ENCODE results near the gene MRPS18A. TPM values are rescaled to one million over a fixed set of nuclear protein-coding genes. Genes with fewer than 3 reads are reported as not detected.

MRPS18A gene
- polyA plus RNA-seq, 4 donors = 51.2 to 107 (median 65.1) TPM

- 13 to 29% (median 26%) methylated on average over 8 of the region's 8 CpGs for WGBS, 3 donors
- H3K9me3 ChIP-seq (ENCODE audit: control insufficient read depth in 2 of 2, insufficient read depth in 1 of 2, low read depth in 1 of 2, low read length in 1 of 2) = no peaks in the 10 kb centered on the region
- no peaks in the 10 kb centered on the region for H3K36me3 ChIP-seq (ENCODE audit: control insufficient read depth in 3 of 3, insufficient read depth in 2 of 3, low read depth in 1 of 3, low read length in 3 of 3)
- H3K4me3 ChIP-seq (ENCODE audit: low read depth in 1 of 3, low read length in 3 of 3) = no peak overlapping the region
- H3K27me3 ChIP-seq (ENCODE audit: control insufficient read depth in 3 of 3, insufficient read depth in 3 of 3, low read length in 3 of 3) = no peaks in the 10 kb centered on the region
- FAIRE-seq (no peak), DNase-seq (peak; percentile 43 to 46)
- peak overlapping the region in 2 of 3 donors; percentile 89 to 93 for H3K27ac ChIP-seq (ENCODE audit: low read depth in 1 of 3, low read length in 2 of 3)
- peaks cover 0 to 59% (median 13%) of the 10 kb centered on the region in 3 donors for H3K4me1 ChIP-seq (ENCODE audit: control insufficient read depth in 3 of 3, insufficient read depth in 2 of 3, low read depth in 1 of 3, low read length in 2 of 3)
Measured at GRCh38 chr6:43698584-43699349, 11.2 kb upstream of the MRPS18A start.

GRCh38 chr6:43697421-43697820, 9.8 kb upstream of the MRPS18A start:
- no peak for DNase-seq
- Histone ChIP-seq H3K9me3 (ENCODE audit: control insufficient read depth in 2 of 2, insufficient read depth in 1 of 2, low read depth in 1 of 2, low read length in 1 of 2) (no peaks in the 10 kb centered on the region), H3K4me3 (ENCODE audit: low read depth in 1 of 3, low read length in 3 of 3) (no peak overlapping the region), H3K27me3 (ENCODE audit: control insufficient read depth in 3 of 3, insufficient read depth in 3 of 3, low read length in 3 of 3) (no peaks in the 10 kb centered on the region), H3K36me3 (ENCODE audit: control insufficient read depth in 3 of 3, insufficient read depth in 2 of 3, low read depth in 1 of 3, low read length in 3 of 3) (no peaks in the 10 kb centered on the region), H3K27ac (ENCODE audit: low read depth in 1 of 3, low read length in 2 of 3) (no peak overlapping the region), H3K4me1 (ENCODE audit: control insufficient read depth in 3 of 3, insufficient read depth in 2 of 3, low read depth in 1 of 3, low read length in 2 of 3) (peaks cover 0 to 46% (median 10%) of the 10 kb centered on the region in 3 donors)
- 93 to 97% (median 95%) methylated on average over 3 of the region's 3 CpGs for WGBS, 3 donors
- no peak for FAIRE-seq

- 12 to 54% (median 50%) methylated on average over 4 of the region's 4 CpGs for WGBS, 3 donors
- Histone ChIP-seq H3K27me3 (ENCODE audit: control insufficient read depth in 3 of 3, insufficient read depth in 3 of 3, low read length in 3 of 3) (no peaks in the 10 kb centered on the region), H3K27ac (ENCODE audit: low read depth in 1 of 3, low read length in 2 of 3) (peak overlapping the region in 2 of 3 donors; percentile 65 to 77), H3K4me3 (ENCODE audit: low read depth in 1 of 3, low read length in 3 of 3) (no peak overlapping the region), H3K36me3 (ENCODE audit: control insufficient read depth in 3 of 3, insufficient read depth in 2 of 3, low read depth in 1 of 3, low read length in 3 of 3) (no peaks in the 10 kb centered on the region), H3K9me3 (ENCODE audit: control insufficient read depth in 2 of 2, insufficient read depth in 1 of 2, low read depth in 1 of 2, low read length in 1 of 2) (no peaks in the 10 kb centered on the region), H3K4me1 (ENCODE audit: control insufficient read depth in 3 of 3, insufficient read depth in 2 of 3, low read depth in 1 of 3, low read length in 2 of 3) (peaks cover 0 to 41% (median 9%) of the 10 kb centered on the region in 3 donors)
- DNase-seq = no peak
- no peak for FAIRE-seq
Measured at GRCh38 chr6:43695967-43696291, 8.3 kb upstream of the MRPS18A start.

GRCh38 chr6:43695215-43695966, 7.8 kb upstream of the MRPS18A start:
- H3K27ac ChIP-seq (ENCODE audit: low read depth in 1 of 3, low read length in 2 of 3) = peak overlapping the region in 2 of 3 donors; percentile 65 to 77
- 37 to 60% (median 46%) methylated on average over 9 of the region's 9 CpGs for WGBS, 3 donors
- no peaks in the 10 kb centered on the region for H3K36me3 ChIP-seq (ENCODE audit: control insufficient read depth in 3 of 3, insufficient read depth in 2 of 3, low read depth in 1 of 3, low read length in 3 of 3)
- no peaks in the 10 kb centered on the region for H3K9me3 ChIP-seq (ENCODE audit: control insufficient read depth in 2 of 2, insufficient read depth in 1 of 2, low read depth in 1 of 2, low read length in 1 of 2)
- H3K4me3 ChIP-seq (ENCODE audit: low read depth in 1 of 3, low read length in 3 of 3) = no peak overlapping the region
- DNase-seq (peak; percentile 87 to 90), FAIRE-seq (no peak)
- H3K4me1 ChIP-seq (ENCODE audit: control insufficient read depth in 3 of 3, insufficient read depth in 2 of 3, low read depth in 1 of 3, low read length in 2 of 3) = peaks cover 0 to 39% (median 9%) of the 10 kb centered on the region in 3 donors
- H3K27me3 ChIP-seq (ENCODE audit: control insufficient read depth in 3 of 3, insufficient read depth in 3 of 3, low read length in 3 of 3) = no peaks in the 10 kb centered on the region

GRCh38 chr6:43689421-43689820, 1.8 kb upstream of the MRPS18A start:
- 54 to 66% (median 65%) methylated on average over 2 of the region's 2 CpGs for WGBS, 3 donors
- Histone ChIP-seq H3K4me3 (ENCODE audit: low read depth in 1 of 3, low read length in 3 of 3) (no peak overlapping the region), H3K4me1 (ENCODE audit: control insufficient read depth in 3 of 3, insufficient read depth in 2 of 3, low read depth in 1 of 3, low read length in 2 of 3) (peaks cover 4 to 18% (median 8%) of the 10 kb centered on the region in 3 donors), H3K27me3 (ENCODE audit: control insufficient read depth in 3 of 3, insufficient read depth in 3 of 3, low read length in 3 of 3) (no peaks in the 10 kb centered on the region), H3K27ac (ENCODE audit: low read depth in 1 of 3, low read length in 2 of 3) (no peak overlapping the region), H3K9me3 (ENCODE audit: control insufficient read depth in 2 of 2, insufficient read depth in 1 of 2, low read depth in 1 of 2, low read length in 1 of 2) (no peaks in the 10 kb centered on the region), H3K36me3 (ENCODE audit: control insufficient read depth in 3 of 3, insufficient read depth in 2 of 3, low read depth in 1 of 3, low read length in 3 of 3) (no peaks in the 10 kb centered on the region)
- no peak for FAIRE-seq
- DNase-seq = no peak

GRCh38 chr6:43687079-43687436, 533 bp downstream of the MRPS18A start:
- no peak for DNase-seq
- peak overlapping the region; percentile 43 to 90 (median 81) for H3K27ac ChIP-seq (ENCODE audit: low read depth in 1 of 3, low read length in 2 of 3)
- 2 to 8% (median 8%) methylated on average over 10 of the region's 10 CpGs for WGBS, 3 donors
- H3K4me1 ChIP-seq (ENCODE audit: control insufficient read depth in 3 of 3, insufficient read depth in 2 of 3, low read depth in 1 of 3, low read length in 2 of 3) = peaks cover 6 to 24% (median 19%) of the 10 kb centered on the region in 3 donors
- no peaks in the 10 kb centered on the region for H3K9me3 ChIP-seq (ENCODE audit: control insufficient read depth in 2 of 2, insufficient read depth in 1 of 2, low read depth in 1 of 2, low read length in 1 of 2)
- peaks cover 0 to 7% (median 3%) of the 10 kb centered on the region in 3 donors for H3K36me3 ChIP-seq (ENCODE audit: control insufficient read depth in 3 of 3, insufficient read depth in 2 of 3, low read depth in 1 of 3, low read length in 3 of 3)
- peak overlapping the region; percentile 77 to 96 (median 84) for H3K4me3 ChIP-seq (ENCODE audit: low read depth in 1 of 3, low read length in 3 of 3)
- no peak for FAIRE-seq
- no peaks in the 10 kb centered on the region for H3K27me3 ChIP-seq (ENCODE audit: control insufficient read depth in 3 of 3, insufficient read depth in 3 of 3, low read length in 3 of 3)

- FAIRE-seq (no peak), DNase-seq (no peak)
- Histone ChIP-seq H3K4me1 (ENCODE audit: control insufficient read depth in 3 of 3, insufficient read depth in 2 of 3, low read depth in 1 of 3, low read length in 2 of 3) (peaks cover 8 to 33% (median 26%) of the 10 kb centered on the region in 3 donors), H3K4me3 (ENCODE audit: low read depth in 1 of 3, low read length in 3 of 3) (no peak overlapping the region), H3K27ac (ENCODE audit: low read depth in 1 of 3, low read length in 2 of 3) (no peak overlapping the region), H3K36me3 (ENCODE audit: control insufficient read depth in 3 of 3, insufficient read depth in 2 of 3, low read depth in 1 of 3, low read length in 3 of 3) (peaks cover 2 to 30% (median 7%) of the 10 kb centered on the region in 3 donors), H3K9me3 (ENCODE audit: control insufficient read depth in 2 of 2, insufficient read depth in 1 of 2, low read depth in 1 of 2, low read length in 1 of 2) (no peaks in the 10 kb centered on the region), H3K27me3 (ENCODE audit: control insufficient read depth in 3 of 3, insufficient read depth in 3 of 3, low read length in 3 of 3) (no peaks in the 10 kb centered on the region)
- 30 to 54% (median 42%) methylated on average over 1 of the region's 1 CpG for WGBS, 3 donors
Measured at GRCh38 chr6:43683708-43684455, 3.7 kb downstream of the MRPS18A start.

- peaks cover 8 to 28% (median 26%) of the 10 kb centered on the region in 3 donors for H3K4me1 ChIP-seq (ENCODE audit: control insufficient read depth in 3 of 3, insufficient read depth in 2 of 3, low read depth in 1 of 3, low read length in 2 of 3)
- peaks cover 2 to 38% (median 10%) of the 10 kb centered on the region in 3 donors for H3K36me3 ChIP-seq (ENCODE audit: control insufficient read depth in 3 of 3, insufficient read depth in 2 of 3, low read depth in 1 of 3, low read length in 3 of 3)
- H3K27me3 ChIP-seq (ENCODE audit: control insufficient read depth in 3 of 3, insufficient read depth in 3 of 3, low read length in 3 of 3) = no peaks in the 10 kb centered on the region
- no peak overlapping the region for H3K27ac ChIP-seq (ENCODE audit: low read depth in 1 of 3, low read length in 2 of 3)
- no peaks in the 10 kb centered on the region for H3K9me3 ChIP-seq (ENCODE audit: control insufficient read depth in 2 of 2, insufficient read depth in 1 of 2, low read depth in 1 of 2, low read length in 1 of 2)
- DNase-seq (no peak), FAIRE-seq (no peak)
- no peak overlapping the region for H3K4me3 ChIP-seq (ENCODE audit: low read depth in 1 of 3, low read length in 3 of 3)
- WGBS, 3 donors = 73 to 78% (median 77%) methylated on average over 8 of the region's 8 CpGs
Measured at GRCh38 chr6:43682724-43683429, 4.7 kb downstream of the MRPS18A start.

Data from small intestine (tissue), 7 donors.